GM12891 (cell line): Measurements from ENCODE around the gene SULT1C4.

Experiments used
- PAX5 ChIP-seq: IDR thresholded peaks from 2 replicates; pipeline ENCODE4 v1.6.1; 2011; ENCODE audit warnings: low read length, moderate library complexity, mild to moderate bottlenecking; ENCODE audit not compliant: insufficient read depth, severe bottlenecking
- POLR2A ChIP-seq: IDR thresholded peaks from 2 replicates; pipeline ENCODE4 v1.6.1; 2011; ENCODE audit warnings: low read depth, low read length, control low read depth
- POLR2AphosphoS5 ChIP-seq: IDR thresholded peaks from 2 replicates; pipeline ENCODE4 v1.6.1; 2011; ENCODE audit warnings: low read depth, low read length, control low read depth
- POU2F2 ChIP-seq: IDR thresholded peaks from 2 replicates; pipeline ENCODE4 v1.6.1; 2011; ENCODE audit warnings: low read depth, mild to moderate bottlenecking, control low read depth, low read length, moderate library complexity
- TAF1 ChIP-seq: IDR thresholded peaks from 2 replicates; pipeline ENCODE4 v1.6.1; 2011; ENCODE audit warnings: low read depth, low read length, control low read depth

GRCh38 chr2:108345951-108346350 is 31.8 kb upstream of the SULT1C4 start:
- TF ChIP-seq POLR2A, result no peak
- TF ChIP-seq POLR2AphosphoS5, result no peak
- TF ChIP-seq POU2F2, result no peak
- no peak for TF ChIP-seq TAF1
- no peak for TF ChIP-seq PAX5
